HG03565 (cell line): Measurements from ENCODE around the gene RNF114.
"Not testable (repeated sequence)": the region's sequence is repeated elsewhere in the genome, so short reads cannot be mapped to it uniquely, and the experiment has no call there.

Source experiments
- ATAC-seq: cut with Tn5 transposase; IDR thresholded peaks from one replicate; pipeline ENCODE4 v1.9.1; 2021; ENCODE audit warnings: mild to moderate bottlenecking, moderate library complexity; ENCODE audit not compliant: unreplicated experiment

RNF114 gene

DNA sequence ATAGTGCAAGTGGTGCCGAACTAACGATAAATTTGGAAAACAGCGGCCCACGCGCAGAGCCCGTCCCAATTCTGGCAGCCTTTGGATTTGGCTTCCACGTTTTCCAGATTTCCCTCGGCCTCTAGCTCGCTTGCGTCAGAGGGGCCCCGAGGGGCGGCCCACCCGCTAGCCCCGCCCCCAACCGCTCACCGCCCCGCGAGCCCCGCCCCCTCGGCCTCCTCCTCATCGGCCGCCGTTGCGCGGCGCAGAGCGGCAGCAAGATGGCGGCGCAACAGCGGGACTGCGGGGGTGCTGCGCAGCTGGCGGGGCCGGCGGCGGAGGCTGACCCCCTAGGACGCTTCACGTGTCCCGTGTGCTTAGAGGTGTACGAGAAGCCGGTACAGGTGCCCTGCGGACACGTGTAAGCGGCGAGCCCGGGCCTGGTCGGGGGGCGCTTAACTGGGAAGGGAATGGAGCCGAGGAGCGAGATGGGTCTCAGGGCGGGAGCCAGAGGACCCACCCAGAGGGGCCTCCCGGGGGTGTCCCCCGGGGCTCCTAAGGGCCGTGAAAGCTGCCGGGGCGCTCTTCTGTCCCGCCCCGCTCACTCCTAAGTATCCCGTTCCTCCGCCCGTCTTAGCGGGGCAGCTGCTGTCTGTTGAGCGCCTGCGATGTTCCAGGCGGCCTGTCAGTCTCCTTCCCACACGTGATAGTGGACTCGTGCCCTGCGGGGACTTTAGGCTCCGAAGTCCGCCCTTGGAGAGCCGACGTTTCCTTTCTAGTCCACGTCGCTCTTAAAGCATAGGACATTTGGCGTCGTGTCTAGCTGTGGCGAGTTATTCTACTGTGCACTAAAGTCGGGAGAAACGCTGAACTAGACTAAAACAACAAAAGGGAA lies at the start of gene RNF114:
TSS of gene RNF114 (plus strand) at position 245 of the 874 bp plus-strand sequence. CDS start at position 261, 16 bp downstream.
- ATAC-seq = peak; percentile 55

DNA sequence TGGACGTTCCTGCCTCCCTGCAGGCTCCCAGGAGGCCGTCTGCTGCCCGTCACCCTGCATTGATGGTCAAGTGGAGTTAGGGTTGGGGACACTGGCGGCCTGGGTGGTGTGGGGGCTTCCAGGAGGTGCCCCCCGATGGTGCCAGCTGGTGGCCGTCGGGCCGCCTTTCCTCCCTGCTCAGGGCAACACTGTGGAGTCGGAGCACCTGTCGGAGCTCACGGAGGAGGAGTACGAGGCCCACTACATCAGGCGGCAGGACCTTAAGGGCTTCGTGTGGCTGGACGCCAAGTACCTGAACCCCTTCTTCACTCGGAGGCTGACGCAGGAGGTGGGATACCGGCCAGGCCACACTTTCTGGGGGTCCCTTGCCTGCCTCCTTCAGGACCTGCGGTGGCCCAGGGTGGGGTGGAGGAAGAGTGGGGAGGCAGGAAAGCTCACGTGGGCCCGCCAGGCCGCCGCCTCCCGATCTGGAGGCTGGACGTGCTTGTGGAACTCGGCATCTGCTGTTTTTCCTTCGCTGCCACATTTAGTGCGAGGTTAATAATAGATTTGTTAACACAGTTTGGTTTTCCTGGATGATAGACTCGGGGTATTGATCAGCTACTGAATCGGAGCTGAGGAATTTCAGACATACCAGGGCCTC lies 49.5 kb upstream of the RNF114 start:
- ATAC-seq = no peak

GRCh38 chr20:49887251-49888211 lies 48.7 kb upstream of the RNF114 start:
- no peak for ATAC-seq

DNA sequence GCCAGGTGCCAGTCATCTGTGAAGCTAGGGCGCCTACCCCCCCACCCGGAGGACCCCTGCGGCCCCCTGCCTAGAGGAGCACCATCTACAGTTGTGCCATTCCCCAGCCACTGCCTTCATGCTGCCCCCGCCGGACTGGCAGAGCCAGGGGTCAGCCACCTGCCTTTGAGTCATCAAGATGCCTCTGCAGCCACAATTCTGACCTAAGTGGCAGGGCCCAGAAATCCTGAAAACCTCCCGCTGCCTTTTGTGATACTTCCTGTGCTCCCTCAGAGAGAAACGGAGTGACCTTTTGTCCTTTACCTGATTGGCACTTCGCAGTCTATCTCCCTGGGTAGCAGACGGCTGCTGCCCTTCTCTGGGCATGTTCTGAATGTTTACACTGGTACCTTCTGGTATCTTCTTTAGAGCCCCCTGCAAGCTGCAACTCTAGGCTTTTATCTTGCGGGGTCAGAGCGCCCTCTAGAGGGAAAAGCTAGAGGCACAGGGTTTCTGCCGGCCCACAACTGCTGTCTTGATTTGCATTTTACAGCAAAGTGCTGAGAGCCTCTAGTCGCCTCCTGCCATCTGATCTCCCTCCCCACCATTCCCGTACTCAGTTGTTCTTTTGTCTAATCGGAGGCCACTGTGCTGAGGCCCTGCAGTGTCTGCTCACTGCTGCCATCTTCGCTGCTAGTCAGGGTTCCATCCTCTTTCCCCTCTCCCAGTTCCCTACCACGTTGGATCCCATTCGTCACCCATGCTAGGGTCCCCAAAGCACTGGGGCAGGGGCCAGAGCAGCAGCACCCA lies 47.8 kb upstream of the RNF114 start:
- ATAC-seq = no peak

GRCh38 chr20:49889001-49889934 lies 46.9 kb upstream of the RNF114 start:
- no peak for ATAC-seq

DNA sequence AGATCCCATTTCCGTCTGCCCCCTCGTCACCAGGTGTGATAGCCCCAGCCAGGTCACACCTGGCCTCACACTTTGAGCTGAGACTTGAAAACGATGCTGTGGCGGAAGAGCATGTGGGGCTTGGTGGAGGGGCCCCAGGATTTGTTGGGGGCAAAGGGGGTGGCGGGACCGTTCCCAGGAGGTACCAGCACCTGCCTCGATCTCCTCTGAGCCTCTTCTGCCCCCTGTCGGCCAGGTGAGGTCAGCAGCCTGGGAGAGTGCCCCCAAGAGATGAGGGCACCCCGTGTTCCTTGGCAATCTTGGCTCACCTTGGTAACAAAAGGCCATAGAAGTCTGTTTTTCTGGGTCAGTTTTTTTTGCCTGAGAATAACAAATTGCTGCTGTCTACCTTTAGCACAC lies 46.3 kb upstream of the RNF114 start:
- no peak for ATAC-seq

- ATAC-seq = no peak
Observed at GRCh38 chr20:49890471-49891361, 45.5 kb upstream of the RNF114 start.

DNA sequence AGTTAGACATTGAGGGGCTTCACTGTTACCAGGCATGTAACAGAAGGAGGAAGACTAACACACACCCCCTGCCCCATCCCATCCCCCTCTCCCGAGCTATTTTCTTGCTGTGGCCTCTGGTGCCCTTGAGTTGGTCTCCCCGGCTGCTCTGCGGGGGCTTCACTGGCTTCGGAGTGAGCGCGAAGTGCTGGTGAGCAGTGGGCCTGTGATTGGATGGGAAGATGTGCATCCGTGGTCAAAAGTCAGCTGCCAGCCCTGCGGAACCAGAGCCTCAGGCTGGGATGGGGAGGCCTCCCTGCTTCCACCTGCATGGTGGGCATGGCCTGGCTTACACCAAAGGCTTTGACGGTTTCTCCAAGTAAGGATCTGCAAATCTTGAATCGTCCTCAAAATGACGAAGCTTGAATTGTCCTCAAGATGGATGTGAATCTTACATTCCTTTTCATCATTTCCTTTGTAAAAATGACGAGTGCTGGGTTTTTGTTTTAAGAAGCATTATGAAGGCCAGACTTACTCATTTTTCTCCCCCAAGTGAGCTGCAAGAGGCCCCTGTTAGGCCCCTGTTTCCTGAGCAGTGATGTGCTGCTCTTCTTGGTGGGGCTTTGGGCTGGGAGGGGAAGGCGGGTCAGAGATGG lies 44.6 kb upstream of the RNF114 start:
- ATAC-seq = no peak

GRCh38 chr20:49892260-49892659 lies 43.9 kb upstream of the RNF114 start:
- no peak for ATAC-seq

- ATAC-seq = no peak
Observed at GRCh38 chr20:49892817-49893216, 43.4 kb upstream of the RNF114 start.

DNA sequence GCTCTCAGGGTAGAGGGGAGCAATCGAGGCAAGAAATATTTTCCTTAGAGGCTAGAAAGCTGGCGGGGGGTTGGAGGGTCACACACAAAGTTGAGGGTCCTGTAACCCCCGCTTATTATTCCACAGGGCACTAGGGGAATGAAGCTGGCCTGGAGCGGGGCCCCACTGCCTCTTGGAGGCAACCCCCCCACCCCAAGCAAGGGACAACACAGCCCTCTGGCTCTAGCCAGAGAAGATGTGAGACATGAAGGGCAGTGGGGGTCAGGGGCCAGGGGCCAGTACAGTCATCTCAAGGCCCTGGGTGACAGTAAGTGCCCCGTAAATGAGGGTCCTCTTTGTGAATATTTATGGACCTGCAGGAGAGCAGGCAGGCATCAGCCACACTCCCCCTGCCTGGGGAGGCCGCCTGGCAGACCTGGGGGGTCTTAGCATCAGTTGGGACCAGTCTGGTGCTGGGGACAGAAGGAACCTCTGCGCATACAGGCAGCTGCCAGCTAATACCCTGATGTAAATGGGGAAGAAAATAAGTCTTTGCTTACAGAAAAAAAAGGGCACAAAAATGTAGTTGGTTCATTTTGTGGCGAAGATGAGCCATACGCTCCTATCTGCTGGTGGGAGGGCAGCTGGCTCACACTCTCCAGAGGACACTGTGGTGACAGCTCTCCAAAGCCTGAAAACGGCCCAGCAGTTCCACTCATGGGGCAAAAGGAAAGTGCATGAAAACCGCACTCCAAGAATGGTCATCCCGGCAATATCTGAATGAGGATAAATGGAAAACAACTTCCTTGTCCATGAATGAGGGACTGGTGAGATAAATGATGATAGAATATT lies 42.7 kb upstream of the RNF114 start:
- no peak for ATAC-seq

- ATAC-seq = no peak
Observed at GRCh38 chr20:49894073-49894470, 42.1 kb upstream of the RNF114 start.

DNA sequence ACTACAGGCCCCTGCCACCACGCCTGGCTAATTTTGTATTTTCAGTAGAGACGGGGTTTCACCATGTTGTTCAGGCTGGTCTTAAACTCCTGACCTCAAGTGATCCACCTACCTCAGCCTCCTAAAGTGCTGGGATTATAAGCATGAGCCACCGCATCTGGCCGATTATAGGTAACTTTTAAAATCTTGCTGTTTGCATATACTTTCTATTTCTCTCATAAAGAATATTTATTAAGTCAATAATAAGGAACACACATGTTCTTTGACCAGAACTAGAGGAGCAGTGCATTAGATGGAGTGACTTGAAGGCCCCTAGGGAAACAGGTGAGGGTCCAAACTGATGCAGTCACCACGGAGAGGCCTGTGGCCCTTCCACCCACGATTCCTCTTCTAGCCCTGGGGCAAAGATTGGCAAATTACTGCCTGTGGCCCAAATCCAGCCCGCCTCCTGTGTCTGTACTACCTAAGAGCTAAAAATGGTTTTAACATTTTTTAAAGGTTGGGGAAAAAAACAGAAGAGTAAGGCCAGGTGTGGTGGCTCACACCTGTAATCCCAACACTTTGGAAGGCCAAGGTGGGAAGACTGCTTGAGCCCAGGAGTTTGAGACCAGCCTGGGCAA lies 40.6 kb upstream of the RNF114 start:
- ATAC-seq = not testable (repeated sequence)

DNA sequence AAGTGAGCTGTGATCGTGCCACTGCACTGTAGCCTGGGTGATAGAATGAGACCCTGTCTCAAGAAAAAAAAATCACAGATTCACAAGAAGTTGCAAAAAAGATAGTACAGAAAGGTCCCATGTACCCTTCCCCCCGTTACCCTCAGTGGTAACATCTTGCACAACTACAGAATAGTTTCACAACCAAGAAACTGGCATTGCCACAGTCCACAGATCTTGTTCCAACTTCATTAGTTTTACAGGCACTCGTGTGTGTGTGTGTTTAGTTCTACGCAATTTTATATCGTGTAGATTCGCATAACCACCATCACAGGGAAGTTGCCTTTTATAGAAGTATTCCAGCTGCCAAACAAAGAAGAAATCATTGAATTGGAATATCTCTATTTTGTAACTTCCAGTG lies 40.0 kb upstream of the RNF114 start:
- ATAC-seq = no peak

DNA sequence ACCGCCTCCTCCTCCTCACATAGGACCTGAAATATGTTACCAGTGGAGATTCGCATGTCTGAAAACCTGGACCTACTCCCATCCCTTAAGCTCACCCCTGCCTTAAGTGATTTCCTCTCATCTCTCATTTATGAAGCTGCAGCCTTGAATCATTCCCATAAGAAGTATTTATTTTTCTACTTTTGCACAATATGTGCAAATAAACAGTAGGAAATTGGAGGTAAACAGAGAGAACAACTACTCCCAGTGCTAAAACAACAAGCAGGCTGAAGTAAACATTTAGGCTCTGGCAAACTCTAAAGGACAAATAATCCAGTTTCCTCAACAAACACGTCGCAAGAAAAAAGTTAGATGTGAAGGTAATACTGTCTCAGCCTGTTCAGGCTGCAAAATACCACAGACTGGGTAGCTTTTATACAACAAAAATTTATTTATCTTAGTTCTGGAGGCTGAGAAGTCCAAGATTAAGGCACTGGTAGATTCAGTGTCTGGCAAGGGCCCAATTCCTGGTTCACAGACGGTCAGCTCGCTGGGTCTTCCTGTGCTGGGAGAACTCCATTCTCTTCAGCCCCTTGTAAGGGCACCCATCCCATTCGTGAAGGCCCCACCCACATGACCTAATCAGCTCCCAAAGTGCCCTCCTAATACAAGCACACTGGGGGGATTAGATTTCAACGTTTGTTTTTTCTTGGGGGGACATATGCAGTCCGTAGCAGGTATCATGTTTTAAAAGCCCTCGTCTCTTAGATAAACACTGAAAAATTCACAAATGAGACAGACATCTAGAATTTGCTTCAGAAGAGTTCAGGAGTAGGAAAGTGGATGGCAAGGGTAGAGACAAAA lies 36.4 kb upstream of the RNF114 start:
- ATAC-seq = no peak

DNA sequence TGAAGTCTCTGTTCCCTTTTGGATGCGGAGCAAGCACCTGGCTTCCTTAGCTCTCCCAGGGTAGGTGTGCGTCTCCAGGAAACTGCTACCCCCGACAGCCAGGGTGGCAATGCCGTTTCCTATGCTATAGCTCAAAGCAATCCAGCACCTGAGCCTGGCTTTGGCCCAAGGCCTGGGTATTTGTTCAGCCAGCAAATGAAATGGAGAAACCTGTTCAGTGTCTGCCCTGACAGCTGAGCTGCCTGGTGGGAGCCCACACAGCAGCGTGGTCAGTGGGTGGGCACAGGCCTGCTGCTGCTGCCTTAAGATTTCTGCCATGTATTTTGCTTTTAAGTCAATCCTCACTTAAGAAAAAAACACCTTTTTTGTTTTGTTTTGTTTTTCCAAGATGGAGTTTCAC lies 34.6 kb upstream of the RNF114 start:
- ATAC-seq = no peak
